ENCODE data around the gene ADCYAP1R1. TPM values are rescaled to one million over a fixed set of nuclear protein-coding genes. Genes with fewer than 3 reads are reported as not detected.

The ADCYAP1R1 gene
- total and polyA plus RNA-seq, 2 of the 8 experiments (the other 6 are each of a cell fraction or from before 2014, with no cell fraction given), result 14.4 to 14.6 TPM

DNA sequence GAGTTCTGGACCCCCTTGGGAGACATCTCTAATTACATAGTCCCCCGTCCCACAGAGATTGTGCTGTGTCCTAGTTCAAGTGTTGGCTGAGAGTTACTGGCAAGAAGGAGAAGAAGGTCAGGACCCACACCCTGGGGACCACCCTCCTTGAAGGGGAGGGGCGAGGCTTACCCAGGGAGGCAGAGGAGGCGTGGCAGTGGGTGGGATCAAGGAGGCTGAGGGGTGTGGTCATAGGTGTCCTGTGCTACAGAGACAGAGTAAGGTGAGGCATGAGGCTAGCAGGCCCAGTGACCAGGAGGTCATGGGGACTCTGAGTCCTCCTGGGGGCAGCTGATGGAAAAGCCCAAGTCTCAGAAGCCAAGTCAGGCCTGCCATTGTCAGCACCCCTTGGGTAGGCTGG lies 29.4 kb upstream of the ADCYAP1R1 start:
- H3K27me3 ChIP-seq (replicated peaks in 1 of 4; ENCODE audit: control insufficient read depth in 3 of 4, extremely low read depth in 1 of 4, insufficient read depth in 3 of 4, low read length in 3 of 4), result no peaks in the 10 kb centered on the region
- H2BK120ac ChIP-seq (replicated peaks; ENCODE audit: low read depth, low read length), result no peak overlapping the region
- no peak overlapping the region for H4K8ac ChIP-seq (ENCODE audit: extremely low read depth, insufficient read depth, low read length)
- no peaks in the 10 kb centered on the region for H3K36me3 ChIP-seq (ENCODE audit: control insufficient read depth in 2 of 4, insufficient read depth in 4 of 4, low read length in 3 of 4)
- ChIA-PET CTCF (ENCODE audit: partially characterized antibody) (interaction anchor here (0.7 to 52.0 kb wide), 5 partner anchors 11 to 100 kb away, joined by 3 to 880 read pairs (median 6); partner anchors contain the start of gene ADCYAP1R1), POLR2A (ENCODE audit: partially characterized antibody) (interaction anchor here (0.7 to 1.8 kb wide), 3 partner anchors 9 to 38 kb away, joined by 3 to 9 read pairs (median 3); no protein-coding TSS in a partner anchor)
- no peaks in the 10 kb centered on the region for H4K20me1 ChIP-seq (replicated peaks in 1 of 2; ENCODE audit: control insufficient read depth in 1 of 2, insufficient read depth in 2 of 2, low read length in 2 of 2)
- H3K9me3 ChIP-seq (ENCODE audit: insufficient read depth in 2 of 2, low read depth in 1 of 2, low read length in 1 of 2), result no peaks in the 10 kb centered on the region
- H3K27ac ChIP-seq (ENCODE audit: low read depth, low read length), result no peak overlapping the region
- H3K23ac ChIP-seq (ENCODE audit: insufficient read length), result no peak overlapping the region
- H3K4ac ChIP-seq (replicated peaks; ENCODE audit: insufficient read length, low read depth, low read length), result no peak overlapping the region
- H4K5ac ChIP-seq (ENCODE audit: insufficient read length, low read depth, low read length), result no peak overlapping the region
- H3K23me2 ChIP-seq (ENCODE audit: low read depth, low read length), result no peaks in the 10 kb centered on the region
- FAIRE-seq (no peak), DNase-seq (ENCODE audit: low read depth in 1 of 2, low spot score in 2 of 2) (peak in 1 of 2 experiments; percentile 55)
- peak overlapping the region; percentile 50; the same call in 1 of the 2 replicates for H2BK15ac ChIP-seq (ENCODE audit: low read length)
- no peak overlapping the region for H3K18ac ChIP-seq (ENCODE audit: extremely low read depth, low read length)
- 81% methylated on average over 3 of the region's 3 CpGs; no CpG with 5 or more reads in 1 of the 2 experiments for WGBS, 2 experiments (ENCODE audit: extremely low coverage in 1 of 2, insufficient coverage in 1 of 2, insufficient read length in 1 of 2, insufficient replicate concordance in 2 of 2, low coverage in 1 of 2, low lambda C conversion rate in 2 of 2, missing lambda C conversion rate in 1 of 2)
- no peak overlapping the region for H4K91ac ChIP-seq (replicated peaks; ENCODE audit: insufficient read length, low read length)
- no peak overlapping the region for H3K4me2 ChIP-seq (ENCODE audit: insufficient read depth in 1 of 2, low read depth in 2 of 2, low read length in 2 of 2)
- peaks cover 13 to 26% (median 18%) of the 10 kb centered on the region in 4 experiments for H3K4me1 ChIP-seq (replicated peaks in 1 of 4; ENCODE audit: control insufficient read depth in 3 of 4, insufficient read depth in 4 of 4, low read length in 3 of 4)
- H2AFZ ChIP-seq (ENCODE audit: low read length), result no peak overlapping the region
- H3K56ac ChIP-seq (replicated peaks; ENCODE audit: insufficient read length, low read depth, low read length), result no peak overlapping the region
- H2BK12ac ChIP-seq (ENCODE audit: low read depth, low read length), result 0 out of 2 replicates have a peak overlapping the region, but pooled peaks have one; percentile 71
- no peaks in the 10 kb centered on the region; the same call in 1 of the 2 replicates for H3K79me1 ChIP-seq (ENCODE audit: low read depth, low read length)
- no peak overlapping the region for H2BK20ac ChIP-seq (ENCODE audit: low read length)
- no peak overlapping the region for H3K9ac ChIP-seq (replicated peaks in 1 of 4; ENCODE audit: extremely low read depth in 1 of 4, low read depth in 3 of 4, low read length in 3 of 4)
- H3K14ac ChIP-seq (ENCODE audit: insufficient read length), result no peak overlapping the region
- no peak overlapping the region for H3K4me3 ChIP-seq (ENCODE audit: extremely low read depth in 1 of 4, insufficient read depth in 2 of 4, low read depth in 3 of 4, low read length in 4 of 4)
- H2BK5ac ChIP-seq (ENCODE audit: low read depth, low read length), result peak overlapping the region; percentile 48; the same call in 1 of the 2 replicates
- H2AK5ac ChIP-seq (ENCODE audit: low read depth, low read length), result no peak overlapping the region
- H3K79me2 ChIP-seq (ENCODE audit: control insufficient read depth in 1 of 2, insufficient read depth in 2 of 2, low read length in 2 of 2), result no peaks in the 10 kb centered on the region
- TF ChIP-seq CTBP2 (IDR thresholded peaks at IDR 0.05; ENCODE audit: borderline replicate concordance, insufficient read depth, insufficient read length, low read length) (no peak), SIN3A (conservative IDR thresholded peaks at IDR 0.05 in 1 of 2, IDR thresholded peaks at IDR 0.05 in 1 of 2; ENCODE audit: low read depth in 1 of 2, low read length in 2 of 2) (no peak), SUZ12 (IDR thresholded peaks at IDR 0.05; ENCODE audit: low read length) (no peak), CBX8 (IDR thresholded peaks at IDR 0.05; ENCODE audit: borderline replicate concordance, low read depth, low read length) (no peak), RNF2 (IDR thresholded peaks at IDR 0.05; ENCODE audit: borderline replicate concordance, low read depth, low read length, missing control alignments, poor library complexity, severe bottlenecking) (no peak), SP2 (IDR thresholded peaks at IDR 0.05; ENCODE audit: low read length) (no peak), TCF12 (IDR thresholded peaks at IDR 0.05; ENCODE audit: low read depth, low read length) (no peak), PHF8 (conservative IDR thresholded peaks at IDR 0.05; ENCODE audit: low read depth, low read length) (no peak), CREB1 (IDR thresholded peaks at IDR 0.05) (no peak), POU5F1 (IDR thresholded peaks at IDR 0.05; ENCODE audit: low read depth, low read length) (no peak), SP4 (IDR thresholded peaks at IDR 0.05; ENCODE audit: low read length) (no peak), SAP30 (IDR thresholded peaks at IDR 0.05; ENCODE audit: insufficient read depth, insufficient replicate concordance, low read length) (no peak), SRF (IDR thresholded peaks at IDR 0.05; ENCODE audit: low read depth, low read length) (no peak), POLR2AphosphoS5 (IDR thresholded peaks at IDR 0.05; ENCODE audit: low read depth, low read length) (no peak)
